GM23338 (cell line): ENCODE results near the gene S100A11. TPM values are rescaled to one million over a fixed set of nuclear protein-coding genes. Genes with fewer than 3 reads are reported as not detected.

Experiments
- ATAC-seq: fragments of 200-7000 bp; cut with Tn5 transposase; 3 replicates; pipeline ENCODE4 v1.9.1; 2020
- DNase-seq: peaks from one replicate; pipeline ENCODE4 v3.0.0-alpha.2; 2015; ENCODE audit warnings: low spot score
- H2AFZ ChIP-seq: fragments of 200-600 bp; sonication (generic); 2 replicates; pipeline ENCODE4 v1.8.0; 2016; ENCODE audit warnings: antibody characterized with exemption, mild to moderate bottlenecking, moderate library complexity
- H3F3A ChIP-seq: fragments of 200-600 bp; sonication (generic); replicated peaks from 2 replicates; pipeline ENCODE4 v1.8.0; 2017; ENCODE audit warnings: antibody characterized with exemption, mixed run types, low read depth
- H3K27ac ChIP-seq: fragments of 200-600 bp; sonication (generic); 2 replicates; pipeline ENCODE4 v1.6.1; 2016; ENCODE audit warnings: low read depth
- H3K27me3 ChIP-seq: fragments of 200-600 bp; sonication (generic); 2 replicates; pipeline ENCODE4 v1.8.0; 2016; ENCODE audit warnings: mild to moderate bottlenecking, mixed run types, moderate library complexity; ENCODE audit not compliant: insufficient read depth
- H3K36me3 ChIP-seq: fragments of 200-600 bp; sonication (generic); 2 replicates; pipeline ENCODE4 v1.8.0; 2016; ENCODE audit warnings: mild to moderate bottlenecking; ENCODE audit not compliant: insufficient read depth
- H3K4me1 ChIP-seq: fragments of 200-600 bp; sonication (generic); 2 replicates; pipeline ENCODE4 v1.8.0; 2016; ENCODE audit warnings: mild to moderate bottlenecking, moderate library complexity; ENCODE audit not compliant: insufficient read depth
- H3K4me2 ChIP-seq: fragments of 200-600 bp; sonication (generic); 2 replicates; pipeline ENCODE4 v1.7.1; 2017; ENCODE audit warnings: mixed run types
- H3K4me3 ChIP-seq: fragments of 200-600 bp; sonication (generic); 2 replicates; pipeline ENCODE4 v1.6.1; 2016; ENCODE audit warnings: mixed run types
- H3K79me2 ChIP-seq: fragments of 200-600 bp; sonication (generic); replicated peaks from 2 replicates; pipeline ENCODE4 v1.8.0; 2017; ENCODE audit warnings: mild to moderate bottlenecking; ENCODE audit not compliant: insufficient read depth
- H3K9me2 ChIP-seq: fragments of 200-600 bp; sonication (generic); 2 replicates; pipeline ENCODE4 v1.8.0; 2017; ENCODE audit not compliant: insufficient read depth
- H4K20me1 ChIP-seq: fragments of 200-600 bp; sonication (generic); replicated peaks from 2 replicates; pipeline ENCODE4 v1.8.0; 2017; ENCODE audit warnings: mild to moderate bottlenecking; ENCODE audit not compliant: insufficient read depth
- H3K27ac Mint-ChIP-seq: 2 replicates; pipeline ENCODE4 v1.8.0; 2020; ENCODE audit warnings: inconsistent platforms, mild to moderate bottlenecking, moderate library complexity, mixed read lengths
- H3K27me3 Mint-ChIP-seq: 3 replicates; pipeline ENCODE4 v1.8.0; 2022; ENCODE audit warnings: low read depth, mild to moderate bottlenecking, moderate library complexity, mixed read lengths, inconsistent platforms; ENCODE audit not compliant: insufficient read depth, poor library complexity
- H3K36me3 Mint-ChIP-seq: 3 replicates; pipeline ENCODE4 v1.8.0; 2021; ENCODE audit warnings: low read depth, mild to moderate bottlenecking, inconsistent platforms, moderate library complexity, mixed read lengths
- H3K4me1 Mint-ChIP-seq: 3 replicates; pipeline ENCODE4 v1.8.0; 2020; ENCODE audit warnings: mild to moderate bottlenecking, inconsistent platforms, mixed read lengths
- H3K4me3 Mint-ChIP-seq: 3 replicates; pipeline ENCODE4 v1.8.0; 2021; ENCODE audit warnings: moderate library complexity, mild to moderate bottlenecking, inconsistent platforms, mixed read lengths
- H3K9me3 Mint-ChIP-seq: 3 replicates; pipeline ENCODE4 v1.8.0; 2020; ENCODE audit warnings: moderate library complexity, mild to moderate bottlenecking, inconsistent platforms, mixed read lengths
- CREB1 ChIP-seq: fragments of 250-450 bp; sonication (Bioruptor Pico); IDR thresholded peaks from 2 replicates; pipeline ENCODE4 v1.5.0; 2020; ENCODE audit warnings: low read depth, mild to moderate bottlenecking, moderate library complexity
- CTCF ChIP-seq, 2 experiments: fragments of 200-600 bp in 1 of 2; sonication (generic) in 1 of 2; conservative IDR thresholded peaks; 2 replicates each; pipeline versions ENCODE4 v1.5.1 to v1.6.1; 2016 to 2017; ENCODE audit warnings: antibody characterized with exemption in 2 of 2, low read depth in 2 of 2, mild to moderate bottlenecking in 2 of 2, moderate library complexity in 1 of 2
- ETS1 ChIP-seq: IDR thresholded peaks from 2 replicates; pipeline ENCODE4 v1.6.1; 2016; ENCODE audit warnings: antibody characterized with exemption
- EZH2 ChIP-seq: fragments of 200-600 bp; sonication (generic); IDR thresholded peaks from one replicate; pipeline ENCODE4 v1.8.0; 2017; ENCODE audit warnings: antibody characterized with exemption, mild to moderate bottlenecking, low read depth; ENCODE audit not compliant: unreplicated experiment
- EZH2phosphoT487 ChIP-seq: fragments of 200-600 bp; sonication (generic); IDR thresholded peaks from one replicate; pipeline ENCODE4 v1.8.1; 2018; ENCODE audit warnings: antibody characterized with exemption; ENCODE audit not compliant: unreplicated experiment
- JUNB ChIP-seq: IDR thresholded peaks from one replicate; pipeline ENCODE4 v1.6.1; 2016; ENCODE audit warnings: antibody characterized with exemption; ENCODE audit not compliant: unreplicated experiment
- NANOG ChIP-seq: IDR thresholded peaks from 2 replicates; pipeline ENCODE4 v1.6.1; 2016; ENCODE audit warnings: antibody characterized with exemption, borderline replicate concordance
- POLR2AphosphoS5 ChIP-seq: IDR thresholded peaks from 2 replicates; pipeline ENCODE4 v1.6.1; 2016; ENCODE audit warnings: antibody characterized with exemption, low read depth
- REST ChIP-seq: IDR thresholded peaks from one replicate; pipeline ENCODE4 v1.6.1; 2018; ENCODE audit warnings: antibody characterized with exemption; ENCODE audit not compliant: unreplicated experiment
- STAT1 ChIP-seq: IDR thresholded peaks from one replicate; pipeline ENCODE4 v1.6.1; 2016; ENCODE audit warnings: antibody characterized with exemption; ENCODE audit not compliant: unreplicated experiment
- ZNF114 ChIP-seq: fragments of 250-450 bp; sonication (Bioruptor Pico); IDR thresholded peaks from 2 replicates; pipeline ENCODE4 v1.5.0; 2020; ENCODE audit warnings: mild to moderate bottlenecking, moderate library complexity
- ZNF331 ChIP-seq: fragments of 250-450 bp; sonication (Bioruptor Pico); IDR thresholded peaks from 2 replicates; pipeline ENCODE4 v1.5.0; 2020; ENCODE audit warnings: low read depth, mild to moderate bottlenecking, moderate library complexity
- ZNF462 ChIP-seq: fragments of 250-450 bp; sonication (Bioruptor Pico); IDR thresholded peaks from 2 replicates; pipeline ENCODE4 v1.5.0; 2020; ENCODE audit warnings: mild to moderate bottlenecking, moderate library complexity
- polyA plus RNA-seq: library from polyadenylated mRNA; unstranded; fragments of >200 nt; fragmentation: Nextera tagmentation; extraction: Ambion mirVana; gene quantifications from 2 replicates; pipeline ENCODE4 v1.2.1, GENCODE V29; 2016
- total RNA-seq: library from RNA; depleted of rRNA; stranded (reverse); fragments of >200 nt; shearing (Covaris generic); gene quantifications from 2 replicates; pipeline ENCODE4 v1.2.3, GENCODE V29; 2014

The S100A11 gene
- total and polyA plus RNA-seq, 2 experiments from 2014 or later: 73.1 to 596 TPM

GRCh38 chr1:152039461-152039860, 2.7 kb upstream of the S100A11 start:
- Histone ChIP-seq H3K79me2 (no peaks in the 10 kb centered on the region), H3K4me3 (no peak overlapping the region), H3F3A (peaks cover 3% of the 10 kb centered on the region), H3K36me3 (no peaks in the 10 kb centered on the region), H4K20me1 (no peaks in the 10 kb centered on the region), H3K27ac (no peak overlapping the region), H3K9me2 (peaks cover 11% of the 10 kb centered on the region; the same call in 1 of the 2 replicates), H3K27me3 (peaks cover 37% of the 10 kb centered on the region), H3K4me1 (peaks cover 33% of the 10 kb centered on the region), H2AFZ (no peak overlapping the region), H3K4me2 (no peak overlapping the region)
- TF ChIP-seq NANOG (no peak), EZH2 (no peak), POLR2AphosphoS5 (no peak), STAT1 (no peak), CTCF (conservative IDR thresholded peaks at IDR 0.05; ENCODE audit: low read depth in 2 of 2) (no peak), ZNF331 (no peak), EZH2phosphoT487 (no peak), ZNF114 (CRISPR knock-in tag) (no peak), ZNF462 (CRISPR knock-in tag) (no peak), CREB1 (CRISPR knock-in tag) (no peak), REST (no peak), JUNB (no peak), ETS1 (no peak)
- Mint-ChIP-seq H3K36me3 (no peaks in the 10 kb centered on the region), H3K4me1 (peaks cover 27% of the 10 kb centered on the region), H3K27me3 (peaks cover 18% of the 10 kb centered on the region), H3K4me3 (no peak overlapping the region), H3K9me3 (no peaks in the 10 kb centered on the region), H3K27ac (no peak overlapping the region)
- DNase-seq (no peak), ATAC-seq (no peak)
